Panc1 (cell line): ENCODE data around the gene ENO4. TPM values are rescaled to one million over a fixed set of nuclear protein-coding genes. Genes with fewer than 3 reads are reported as not detected.

Experiments
- ATAC-seq: fragments of 200-7000 bp; cut with Tn5 transposase; 2 replicates; pipeline ENCODE4 v1.9.1; 2020; ENCODE audit warnings: mild to moderate bottlenecking, moderate library complexity
- BruUV-seq: library from RNA; stranded (reverse); fragments of 400-500 nt; replicated peaks from 2 replicates; lab custom pipeline; 2021; lab: Mats Ljungman, UMichigan
- CTCF ChIA-PET: fragments of 300-600 bp; sonication (Branson Sonifier 250); formaldehyde crosslinking; loops from one replicate; lab custom pipeline; 2022; ENCODE audit warnings: antibody characterized with exemption; lab: Charles Lee
- POLR2A ChIA-PET: fragments of 300-600 bp; sonication (Branson Sonifier 250); formaldehyde crosslinking; loops from one replicate; lab custom pipeline; 2022; ENCODE audit warnings: antibody characterized with exemption; lab: Charles Lee
- DNase-seq: peaks from one replicate; pipeline ENCODE4 v3.0.0-alpha.2; 2010; ENCODE audit warnings: low read depth, low spot score
- H3K27ac ChIP-seq: 2 replicates; pipeline ENCODE4 v1.5.1; 2011; ENCODE audit warnings: mild to moderate bottlenecking, low read length, inconsistent platforms
- H3K27me3 ChIP-seq: fragments of 200-500 bp; sonication (Bioruptor generic); 2 replicates; pipeline ENCODE4 v1.6.0; 2014; ENCODE audit warnings: low read length, inconsistent platforms; ENCODE audit not compliant: control insufficient read depth, insufficient read depth
- H3K36me3 ChIP-seq: fragments of 200-500 bp; sonication (Bioruptor generic); 2 replicates; pipeline ENCODE4 v1.5.1; 2014; ENCODE audit warnings: inconsistent platforms, mild to moderate bottlenecking, low read length, moderate library complexity; ENCODE audit not compliant: control insufficient read depth, insufficient read depth
- H3K4me1 ChIP-seq: 2 replicates; pipeline ENCODE4 v1.5.1; 2011; ENCODE audit warnings: inconsistent platforms, mild to moderate bottlenecking, low read length, moderate library complexity; ENCODE audit not compliant: control insufficient read depth, insufficient read depth
- H3K4me3 ChIP-seq, 2 experiments: 2 replicates each; pipeline ENCODE4 v1.5.1; 2011 to 2012; ENCODE audit warnings: low read depth in 2 of 2, low read length in 2 of 2, mild to moderate bottlenecking in 2 of 2, inconsistent platforms in 1 of 2, moderate library complexity in 1 of 2
- H3K9me3 ChIP-seq: fragments of 200-500 bp; sonication (Bioruptor generic); 2 replicates; pipeline ENCODE4 v1.5.1; 2014; ENCODE audit warnings: low read depth, mild to moderate bottlenecking, inconsistent platforms, low read length, moderate library complexity; ENCODE audit not compliant: control insufficient read depth, insufficient read depth
- CTCF ChIP-seq: fragments of 450-650 bp; IDR thresholded peaks from 2 replicates; pipeline ENCODE4 v1.5.1; 2017; ENCODE audit warnings: mild to moderate bottlenecking
- POLR2AphosphoS5 ChIP-seq: IDR thresholded peaks from 2 replicates; pipeline ENCODE4 v1.6.1; 2012; ENCODE audit warnings: mild to moderate bottlenecking, low read depth, low read length, moderate library complexity
- SIN3A ChIP-seq: IDR thresholded peaks from 2 replicates; pipeline ENCODE4 v1.6.1; 2012; ENCODE audit warnings: low read depth, mild to moderate bottlenecking, low read length, moderate library complexity, borderline replicate concordance; ENCODE audit not compliant: insufficient read depth
- TCF7L2 ChIP-seq: IDR thresholded peaks from 2 replicates; pipeline ENCODE4 v1.6.1; 2011; ENCODE audit warnings: mild to moderate bottlenecking, low read depth, low read length, inconsistent platforms
- in situ Hi-C: cut with HindIII; loops from 2 replicates; pipeline ENCODE4 v1.10.0; 2016; ENCODE audit warnings: low sequenced_read_pairs, low pct_unique_long_range_greater_than_20kb
- intact Hi-C: fragments of 100-400 bp; cut with micrococcal nuclease; formaldehyde crosslinking; loops from one replicate; pipeline ENCODE4 v1.10.0; 2022; ENCODE audit not compliant: unreplicated experiment
- total RNA-seq: library from RNA; stranded (reverse); gene quantifications from one replicate; pipeline ENCODE4 v1.2.1, GENCODE V29; 2021; ENCODE audit not compliant: unreplicated experiment
- TF ChIP-seq, protein P1 (sequence below), 2 experiments: IDR thresholded peaks; 2 replicates each; pipeline ENCODE4 v1.6.1; 2011 to 2012; ENCODE audit warnings: low read depth in 2 of 2, control low read depth in 1 of 2, low read length in 1 of 2, mild to moderate bottlenecking in 1 of 2, moderate library complexity in 1 of 2; ENCODE audit not compliant: insufficient read depth in 1 of 2

ENO4 gene
- total RNA-seq, 1 experiment from 2014 or later: 0.15 TPM

GRCh38 chr10:116864436-116864835, 15.1 kb downstream of the ENO4 start:
- intact Hi-C loops: no loop called here
- H3K9me3 ChIP-seq: no peaks in the 10 kb centered on the region
- no peaks in the 10 kb centered on the region for H3K4me1 ChIP-seq
- POLR2A ChIA-PET: no interaction called here
- DNase-seq (no peak), ATAC-seq (no peak)
- H3K4me3 ChIP-seq: no peak overlapping the region
- in situ Hi-C loops: no loop called here
- BruUV-seq: no TSS peak
- H3K27ac ChIP-seq: no peak overlapping the region
- H3K36me3 ChIP-seq: no peaks in the 10 kb centered on the region
- no peaks in the 10 kb centered on the region for H3K27me3 ChIP-seq
- CTCF ChIA-PET: no interaction called here
- no peak for TF ChIP-seq TCF7L2
- TF ChIP-seq CTCF: no peak
- no peak for TF ChIP-seq POLR2AphosphoS5
- no peak for TF ChIP-seq SIN3A
- TF ChIP-seq, protein P1, sequence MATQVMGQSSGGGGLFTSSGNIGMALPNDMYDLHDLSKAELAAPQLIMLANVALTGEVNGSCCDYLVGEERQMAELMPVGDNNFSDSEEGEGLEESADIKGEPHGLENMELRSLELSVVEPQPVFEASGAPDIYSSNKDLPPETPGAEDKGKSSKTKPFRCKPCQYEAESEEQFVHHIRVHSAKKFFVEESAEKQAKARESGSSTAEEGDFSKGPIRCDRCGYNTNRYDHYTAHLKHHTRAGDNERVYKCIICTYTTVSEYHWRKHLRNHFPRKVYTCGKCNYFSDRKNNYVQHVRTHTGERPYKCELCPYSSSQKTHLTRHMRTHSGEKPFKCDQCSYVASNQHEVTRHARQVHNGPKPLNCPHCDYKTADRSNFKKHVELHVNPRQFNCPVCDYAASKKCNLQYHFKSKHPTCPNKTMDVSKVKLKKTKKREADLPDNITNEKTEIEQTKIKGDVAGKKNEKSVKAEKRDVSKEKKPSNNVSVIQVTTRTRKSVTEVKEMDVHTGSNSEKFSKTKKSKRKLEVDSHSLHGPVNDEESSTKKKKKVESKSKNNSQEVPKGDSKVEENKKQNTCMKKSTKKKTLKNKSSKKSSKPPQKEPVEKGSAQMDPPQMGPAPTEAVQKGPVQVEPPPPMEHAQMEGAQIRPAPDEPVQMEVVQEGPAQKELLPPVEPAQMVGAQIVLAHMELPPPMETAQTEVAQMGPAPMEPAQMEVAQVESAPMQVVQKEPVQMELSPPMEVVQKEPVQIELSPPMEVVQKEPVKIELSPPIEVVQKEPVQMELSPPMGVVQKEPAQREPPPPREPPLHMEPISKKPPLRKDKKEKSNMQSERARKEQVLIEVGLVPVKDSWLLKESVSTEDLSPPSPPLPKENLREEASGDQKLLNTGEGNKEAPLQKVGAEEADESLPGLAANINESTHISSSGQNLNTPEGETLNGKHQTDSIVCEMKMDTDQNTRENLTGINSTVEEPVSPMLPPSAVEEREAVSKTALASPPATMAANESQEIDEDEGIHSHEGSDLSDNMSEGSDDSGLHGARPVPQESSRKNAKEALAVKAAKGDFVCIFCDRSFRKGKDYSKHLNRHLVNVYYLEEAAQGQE (IDR thresholded peaks at IDR 0.05; ENCODE audit: insufficient read depth in 1 of 2, low read depth in 2 of 2, low read length in 1 of 2): no peak

DNA sequence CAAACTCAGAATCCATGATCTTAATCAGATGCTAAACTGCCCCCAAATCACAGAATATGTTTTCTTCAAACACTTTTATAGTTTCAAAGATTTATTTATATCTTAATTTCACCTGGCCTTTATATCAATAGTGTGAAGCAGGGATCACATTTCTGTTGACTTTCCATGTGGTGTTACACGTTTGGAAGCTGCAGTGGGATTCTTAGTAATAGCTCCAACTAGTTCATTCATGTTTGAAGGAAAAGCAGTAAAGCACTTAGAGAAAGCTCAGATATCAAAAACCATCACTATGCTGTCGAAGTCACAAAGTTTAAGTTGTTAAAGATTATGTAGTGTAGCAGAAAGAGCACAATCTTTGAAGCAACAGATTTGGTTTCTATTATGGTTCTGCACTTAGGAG, 16.8 kb downstream of the ENO4 start:
- Histone ChIP-seq H3K36me3 (no peaks in the 10 kb centered on the region), H3K4me1 (no peaks in the 10 kb centered on the region), H3K27ac (no peak overlapping the region), H3K9me3 (no peaks in the 10 kb centered on the region), H3K27me3 (no peaks in the 10 kb centered on the region), H3K4me3 (no peak overlapping the region)
- no peak for ATAC-seq
- DNase-seq: no peak
- no peak for TF ChIP-seq CTCF
- POLR2A ChIA-PET: no interaction called here
- CTCF ChIA-PET: interaction anchor here (0.6 kb wide), 1 partner anchor 13 kb away, joined by 3 read pairs; no protein-coding TSS in a partner anchor
- intact Hi-C loops (no loop called here), in situ Hi-C loops (no loop called here)
- BruUV-seq: no TSS peak
